ENCODE results near the gene CNOT1. TPM values are rescaled to one million over a fixed set of nuclear protein-coding genes. Genes with fewer than 3 reads are reported as not detected.
"Not testable (repeated sequence)": the region's sequence is repeated elsewhere in the genome, so short reads cannot be mapped to it uniquely, and the experiment has no call there.

CNOT1 gene
- total RNA-seq, 1 donor from 2014 or later, result 64.1 TPM

GRCh38 chr16:58638148-58639036 is 8.8 kb upstream of the CNOT1 start:
- intact Hi-C loops (cut with micrococcal nuclease), result loop anchor here (10.0 kb wide), 1 partner anchor 304 kb away; no protein-coding TSS in a partner anchor
- no peaks in the 10 kb centered on the region for H3K27me3 ChIP-seq (ENCODE audit: low read depth)
- no peak overlapping the region for H3K27ac ChIP-seq (replicated peaks)
- no peak overlapping the region for H3K4me3 ChIP-seq
- no peaks in the 10 kb centered on the region for H3K4me1 ChIP-seq
- no peaks in the 10 kb centered on the region for H3K36me3 ChIP-seq
- DNase-seq, result peak; percentile 26
- no peaks in the 10 kb centered on the region for H3K9me3 ChIP-seq (replicated peaks)
- peak; percentile 54 for TF ChIP-seq CTCF (IDR thresholded peaks at IDR 0.05; ENCODE audit: borderline replicate concordance)

GRCh38 chr16:58637021-58637420 is 7.4 kb upstream of the CNOT1 start:
- not testable (repeated sequence) for H3K27me3 ChIP-seq (ENCODE audit: low read depth); H3K4me1 ChIP-seq; H3K4me3 ChIP-seq; DNase-seq; H3K27ac ChIP-seq (replicated peaks); H3K36me3 ChIP-seq; H3K9me3 ChIP-seq (replicated peaks)
- intact Hi-C loops (cut with micrococcal nuclease), result loop anchor here (10.0 kb wide), 1 partner anchor 302 kb away; no protein-coding TSS in a partner anchor

DNA sequence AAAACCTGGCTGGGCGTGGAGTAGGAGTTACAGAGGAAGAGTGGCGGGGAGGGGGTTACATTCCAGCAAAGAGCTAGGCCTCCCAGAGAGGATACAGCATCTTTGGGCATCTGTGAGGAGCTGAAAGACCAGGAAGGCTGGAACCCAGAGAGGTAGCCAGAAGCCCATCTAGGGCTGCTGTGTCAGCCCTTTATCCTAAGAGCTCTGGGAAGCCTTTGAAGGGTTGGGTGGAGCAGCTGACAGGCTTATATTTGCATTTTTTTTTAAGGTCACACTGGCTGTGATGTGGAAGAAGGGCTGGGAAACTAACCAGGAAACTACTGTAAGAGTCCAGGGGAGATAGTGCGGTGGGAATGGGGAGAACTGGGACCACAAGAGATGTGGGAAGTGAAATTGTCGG is 6.8 kb upstream of the CNOT1 start:
- Histone ChIP-seq H3K4me1 (no peaks in the 10 kb centered on the region), H3K36me3 (no peaks in the 10 kb centered on the region), H3K9me3 (replicated peaks) (no peaks in the 10 kb centered on the region), H3K4me3 (no peak overlapping the region), H3K27ac (replicated peaks) (no peak overlapping the region), H3K27me3 (ENCODE audit: low read depth) (no peaks in the 10 kb centered on the region)
- DNase-seq, result no peak
- no peak for TF ChIP-seq CTCF (IDR thresholded peaks at IDR 0.05; ENCODE audit: borderline replicate concordance)
- intact Hi-C loops (cut with micrococcal nuclease), result loop anchor here (10.0 kb wide), 1 partner anchor 302 kb away; no protein-coding TSS in a partner anchor

GRCh38 chr16:58635502-58635901 is 5.9 kb upstream of the CNOT1 start:
- TF ChIP-seq CTCF (IDR thresholded peaks at IDR 0.05; ENCODE audit: borderline replicate concordance), result no peak
- Histone ChIP-seq H3K4me3 (no peak overlapping the region), H3K27ac (replicated peaks) (no peak overlapping the region), H3K27me3 (ENCODE audit: low read depth) (no peaks in the 10 kb centered on the region), H3K36me3 (no peaks in the 10 kb centered on the region), H3K9me3 (replicated peaks) (no peaks in the 10 kb centered on the region), H3K4me1 (no peaks in the 10 kb centered on the region)
- no peak for DNase-seq
- intact Hi-C loops (cut with micrococcal nuclease), result loop anchor here (10.0 kb wide), 1 partner anchor 301 kb away; no protein-coding TSS in a partner anchor

DNA sequence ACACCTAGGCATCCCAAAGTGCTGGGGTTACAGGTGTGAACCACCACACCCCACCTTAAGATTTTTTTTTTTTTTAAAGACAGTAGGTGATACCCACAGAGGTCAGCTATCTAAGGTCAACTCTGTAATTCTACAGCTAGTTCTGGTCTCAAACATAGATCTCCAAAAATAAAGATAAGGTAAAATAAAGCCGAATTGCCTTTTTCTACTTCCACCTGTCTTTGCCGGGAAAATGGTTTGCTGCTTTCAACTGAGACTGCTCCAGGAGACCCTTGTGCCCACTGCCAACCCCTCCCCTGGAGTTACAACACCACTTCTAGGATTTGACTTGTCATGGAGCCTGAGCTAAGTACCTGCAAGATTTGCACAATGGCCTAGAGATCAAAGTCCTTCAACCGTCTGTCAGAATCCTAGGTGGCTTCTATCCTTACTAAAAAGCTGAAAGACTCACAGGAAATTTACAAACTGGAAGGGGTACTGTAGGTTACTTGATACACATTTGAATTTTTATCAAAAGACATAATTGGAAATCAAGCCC is 4.7 kb upstream of the CNOT1 start:
- Histone ChIP-seq H3K4me3 (no peak overlapping the region), H3K4me1 (peaks cover 3% of the 10 kb centered on the region), H3K27ac (replicated peaks) (no peak overlapping the region), H3K27me3 (ENCODE audit: low read depth) (no peaks in the 10 kb centered on the region), H3K9me3 (replicated peaks) (no peaks in the 10 kb centered on the region), H3K36me3 (no peaks in the 10 kb centered on the region)
- no peak for TF ChIP-seq CTCF (IDR thresholded peaks at IDR 0.05; ENCODE audit: borderline replicate concordance)
- intact Hi-C loops (cut with micrococcal nuclease), result loop anchor here (10.0 kb wide), 1 partner anchor 300 kb away; no protein-coding TSS in a partner anchor
- DNase-seq, result no peak
